ENCODE measurements around the gene GRB7.

GRB7 gene

DNA sequence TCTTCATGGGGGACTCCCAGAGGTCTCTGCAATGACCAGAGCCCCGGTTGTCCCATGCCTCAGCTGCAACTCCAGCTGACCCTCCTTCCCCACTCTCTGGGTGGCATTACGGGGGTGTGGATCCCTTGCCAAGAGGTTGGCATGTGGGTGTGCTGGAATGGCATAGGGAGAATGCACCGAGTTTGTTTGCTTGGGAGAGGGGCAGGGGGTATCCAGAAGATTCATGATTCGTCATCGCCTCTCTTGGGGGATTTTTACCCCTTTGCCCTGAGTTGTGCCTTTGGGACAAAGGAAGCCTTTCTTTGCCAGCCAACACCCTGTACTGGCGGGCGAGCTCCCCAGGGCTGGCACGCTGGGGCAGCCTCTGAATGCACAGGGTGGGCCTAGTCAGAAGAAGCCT lies 31.4 kb upstream of the GRB7 start:
- TF ChIP-seq FOXP2 (optimal IDR thresholded peaks at IDR 0.05; ENCODE audit: borderline replicate concordance, extremely low read depth, extremely low read length, insufficient read depth): no peak
- TF ChIP-seq POLR2AphosphoS5 (IDR thresholded peaks at IDR 0.05; ENCODE audit: low read depth, low read length): no peak
- TF ChIP-seq SIN3A (IDR thresholded peaks at IDR 0.05; ENCODE audit: borderline replicate concordance, insufficient read depth, low read length): no peak
- no peak for TF ChIP-seq TAF1 (IDR thresholded peaks at IDR 0.05; ENCODE audit: borderline replicate concordance, insufficient read depth, low read length)
- TF ChIP-seq, protein P1, sequence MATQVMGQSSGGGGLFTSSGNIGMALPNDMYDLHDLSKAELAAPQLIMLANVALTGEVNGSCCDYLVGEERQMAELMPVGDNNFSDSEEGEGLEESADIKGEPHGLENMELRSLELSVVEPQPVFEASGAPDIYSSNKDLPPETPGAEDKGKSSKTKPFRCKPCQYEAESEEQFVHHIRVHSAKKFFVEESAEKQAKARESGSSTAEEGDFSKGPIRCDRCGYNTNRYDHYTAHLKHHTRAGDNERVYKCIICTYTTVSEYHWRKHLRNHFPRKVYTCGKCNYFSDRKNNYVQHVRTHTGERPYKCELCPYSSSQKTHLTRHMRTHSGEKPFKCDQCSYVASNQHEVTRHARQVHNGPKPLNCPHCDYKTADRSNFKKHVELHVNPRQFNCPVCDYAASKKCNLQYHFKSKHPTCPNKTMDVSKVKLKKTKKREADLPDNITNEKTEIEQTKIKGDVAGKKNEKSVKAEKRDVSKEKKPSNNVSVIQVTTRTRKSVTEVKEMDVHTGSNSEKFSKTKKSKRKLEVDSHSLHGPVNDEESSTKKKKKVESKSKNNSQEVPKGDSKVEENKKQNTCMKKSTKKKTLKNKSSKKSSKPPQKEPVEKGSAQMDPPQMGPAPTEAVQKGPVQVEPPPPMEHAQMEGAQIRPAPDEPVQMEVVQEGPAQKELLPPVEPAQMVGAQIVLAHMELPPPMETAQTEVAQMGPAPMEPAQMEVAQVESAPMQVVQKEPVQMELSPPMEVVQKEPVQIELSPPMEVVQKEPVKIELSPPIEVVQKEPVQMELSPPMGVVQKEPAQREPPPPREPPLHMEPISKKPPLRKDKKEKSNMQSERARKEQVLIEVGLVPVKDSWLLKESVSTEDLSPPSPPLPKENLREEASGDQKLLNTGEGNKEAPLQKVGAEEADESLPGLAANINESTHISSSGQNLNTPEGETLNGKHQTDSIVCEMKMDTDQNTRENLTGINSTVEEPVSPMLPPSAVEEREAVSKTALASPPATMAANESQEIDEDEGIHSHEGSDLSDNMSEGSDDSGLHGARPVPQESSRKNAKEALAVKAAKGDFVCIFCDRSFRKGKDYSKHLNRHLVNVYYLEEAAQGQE (IDR thresholded peaks at IDR 0.05; ENCODE audit: insufficient read depth in 1 of 2, low read depth in 2 of 2, low read length in 2 of 2): no peak

DNA sequence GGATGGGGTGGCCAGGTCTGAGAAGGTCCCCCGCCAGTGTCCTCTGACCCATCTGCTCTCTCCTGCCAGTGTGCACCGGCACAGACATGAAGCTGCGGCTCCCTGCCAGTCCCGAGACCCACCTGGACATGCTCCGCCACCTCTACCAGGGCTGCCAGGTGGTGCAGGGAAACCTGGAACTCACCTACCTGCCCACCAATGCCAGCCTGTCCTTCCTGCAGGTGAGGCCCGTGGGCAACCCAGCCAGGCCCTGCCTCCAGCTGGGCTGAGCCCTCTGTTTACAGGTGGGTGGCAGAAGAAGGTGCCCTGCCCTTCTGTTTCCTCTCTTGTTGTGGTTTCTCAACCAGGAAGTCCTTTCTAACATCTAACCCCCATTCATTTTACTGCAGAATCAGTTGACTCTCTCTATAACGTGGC lies 30.8 kb upstream of the GRB7 start:
- TF ChIP-seq POLR2AphosphoS5 (IDR thresholded peaks at IDR 0.05; ENCODE audit: low read depth, low read length) (no peak), SIN3A (IDR thresholded peaks at IDR 0.05; ENCODE audit: borderline replicate concordance, insufficient read depth, low read length) (no peak), FOXP2 (optimal IDR thresholded peaks at IDR 0.05; ENCODE audit: borderline replicate concordance, extremely low read depth, extremely low read length, insufficient read depth) (no peak), TAF1 (IDR thresholded peaks at IDR 0.05; ENCODE audit: borderline replicate concordance, insufficient read depth, low read length) (no peak)
- TF ChIP-seq, protein P1 (IDR thresholded peaks at IDR 0.05; ENCODE audit: insufficient read depth in 1 of 2, low read depth in 2 of 2, low read length in 2 of 2): no peak

DNA sequence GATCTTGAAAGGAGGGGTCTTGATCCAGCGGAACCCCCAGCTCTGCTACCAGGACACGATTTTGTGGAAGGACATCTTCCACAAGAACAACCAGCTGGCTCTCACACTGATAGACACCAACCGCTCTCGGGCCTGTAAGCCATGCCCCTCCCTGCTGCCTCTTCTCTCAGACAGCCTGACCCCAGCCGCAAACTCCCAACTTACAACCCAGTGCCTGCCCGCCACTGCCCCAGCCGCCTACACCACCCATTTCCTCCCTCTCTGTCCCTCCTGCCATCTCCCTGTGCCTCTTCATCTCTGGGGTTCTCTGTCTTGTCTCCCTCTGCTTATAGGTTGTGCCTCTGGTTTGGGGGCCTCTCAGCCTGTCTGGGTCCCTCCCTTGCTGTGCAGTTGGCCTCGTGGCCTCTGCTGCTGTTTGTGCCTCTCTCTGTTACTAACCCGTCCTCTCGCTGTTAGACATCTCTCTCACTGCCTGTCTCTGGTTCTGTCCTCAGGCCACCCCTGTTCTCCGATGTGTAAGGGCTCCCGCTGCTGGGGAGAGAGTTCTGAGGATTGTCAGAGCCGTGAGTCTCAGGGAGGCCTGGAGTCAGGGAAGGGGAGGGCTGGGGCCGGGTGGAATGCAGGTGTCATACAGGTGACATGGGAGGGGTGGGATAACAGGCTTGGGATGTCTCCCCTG lies 28.3 kb upstream of the GRB7 start:
- TF ChIP-seq POLR2AphosphoS5 (IDR thresholded peaks at IDR 0.05; ENCODE audit: low read depth, low read length) (no peak), FOXP2 (optimal IDR thresholded peaks at IDR 0.05; ENCODE audit: borderline replicate concordance, extremely low read depth, extremely low read length, insufficient read depth) (no peak), TAF1 (IDR thresholded peaks at IDR 0.05; ENCODE audit: borderline replicate concordance, insufficient read depth, low read length) (no peak), SIN3A (IDR thresholded peaks at IDR 0.05; ENCODE audit: borderline replicate concordance, insufficient read depth, low read length) (no peak)
- TF ChIP-seq, protein P1 (IDR thresholded peaks at IDR 0.05; ENCODE audit: insufficient read depth in 1 of 2, low read depth in 2 of 2, low read length in 2 of 2): no peak

DNA sequence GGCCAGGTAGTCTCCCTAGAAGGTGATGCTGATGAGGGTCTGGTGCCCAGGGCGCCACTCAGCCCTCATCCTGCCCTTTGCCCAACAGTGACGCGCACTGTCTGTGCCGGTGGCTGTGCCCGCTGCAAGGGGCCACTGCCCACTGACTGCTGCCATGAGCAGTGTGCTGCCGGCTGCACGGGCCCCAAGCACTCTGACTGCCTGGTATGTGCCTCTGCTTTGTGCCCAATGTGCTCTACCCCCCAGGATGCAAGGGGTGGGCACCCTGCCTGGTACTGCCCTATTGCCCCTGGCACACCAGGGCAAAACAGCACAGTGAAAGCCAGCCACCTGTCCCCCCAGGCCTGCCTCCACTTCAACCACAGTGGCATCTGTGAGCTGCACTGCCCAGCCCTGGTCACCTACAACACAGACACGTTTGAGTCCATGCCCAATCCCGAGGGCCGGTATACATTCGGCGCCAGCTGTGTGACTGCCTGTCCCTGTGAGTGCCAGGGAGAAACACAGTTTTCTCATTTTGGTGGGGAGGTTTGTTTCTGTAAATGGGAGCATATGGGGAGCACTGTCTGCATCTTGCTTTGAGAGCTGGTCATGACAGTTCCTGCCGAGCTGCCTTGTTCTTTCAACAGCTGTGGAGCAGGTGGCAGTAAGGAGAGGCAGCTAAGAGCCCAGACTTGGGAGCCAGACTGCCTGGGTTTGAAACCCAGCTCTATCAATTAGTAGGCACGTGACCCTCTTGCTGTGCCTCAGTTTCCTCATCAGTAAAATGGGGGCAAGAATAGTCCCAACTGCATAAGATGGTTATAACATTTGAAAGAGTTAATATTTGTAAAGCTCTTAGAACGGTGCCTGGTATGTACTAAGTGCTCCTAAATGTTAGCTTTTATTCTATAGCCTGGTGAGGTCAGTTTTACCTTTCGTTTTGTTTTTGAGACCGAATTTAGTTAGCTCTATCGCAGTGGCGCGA lies 27.5 kb upstream of the GRB7 start:
- TF ChIP-seq FOXP2 (optimal IDR thresholded peaks at IDR 0.05; ENCODE audit: borderline replicate concordance, extremely low read depth, extremely low read length, insufficient read depth) (no peak), SIN3A (IDR thresholded peaks at IDR 0.05; ENCODE audit: borderline replicate concordance, insufficient read depth, low read length) (no peak), POLR2AphosphoS5 (IDR thresholded peaks at IDR 0.05; ENCODE audit: low read depth, low read length) (no peak), TAF1 (IDR thresholded peaks at IDR 0.05; ENCODE audit: borderline replicate concordance, insufficient read depth, low read length) (no peak)
- TF ChIP-seq, protein P1 (IDR thresholded peaks at IDR 0.05; ENCODE audit: insufficient read depth in 1 of 2, low read depth in 2 of 2, low read length in 2 of 2): no peak

Data from PFSK-1 (cell line).